ENCODE measurements around the gene ZNF202. TPM values are rescaled to one million over a fixed set of nuclear protein-coding genes. Genes with fewer than 3 reads are reported as not detected.
"Not testable (repeated sequence)": the region's sequence is repeated elsewhere in the genome, so short reads cannot be mapped to it uniquely, and the experiment has no call there.

Gene ZNF202
- total RNA-seq, result 1 to 10 TPM; 4.5 to 5.2 TPM
- long read RNA-seq, partial matches to known transcripts, result 2 of 8 reads
- long read RNA-seq, other reads (novel, unspliced or antisense), result 5 of 8 reads

DNA sequence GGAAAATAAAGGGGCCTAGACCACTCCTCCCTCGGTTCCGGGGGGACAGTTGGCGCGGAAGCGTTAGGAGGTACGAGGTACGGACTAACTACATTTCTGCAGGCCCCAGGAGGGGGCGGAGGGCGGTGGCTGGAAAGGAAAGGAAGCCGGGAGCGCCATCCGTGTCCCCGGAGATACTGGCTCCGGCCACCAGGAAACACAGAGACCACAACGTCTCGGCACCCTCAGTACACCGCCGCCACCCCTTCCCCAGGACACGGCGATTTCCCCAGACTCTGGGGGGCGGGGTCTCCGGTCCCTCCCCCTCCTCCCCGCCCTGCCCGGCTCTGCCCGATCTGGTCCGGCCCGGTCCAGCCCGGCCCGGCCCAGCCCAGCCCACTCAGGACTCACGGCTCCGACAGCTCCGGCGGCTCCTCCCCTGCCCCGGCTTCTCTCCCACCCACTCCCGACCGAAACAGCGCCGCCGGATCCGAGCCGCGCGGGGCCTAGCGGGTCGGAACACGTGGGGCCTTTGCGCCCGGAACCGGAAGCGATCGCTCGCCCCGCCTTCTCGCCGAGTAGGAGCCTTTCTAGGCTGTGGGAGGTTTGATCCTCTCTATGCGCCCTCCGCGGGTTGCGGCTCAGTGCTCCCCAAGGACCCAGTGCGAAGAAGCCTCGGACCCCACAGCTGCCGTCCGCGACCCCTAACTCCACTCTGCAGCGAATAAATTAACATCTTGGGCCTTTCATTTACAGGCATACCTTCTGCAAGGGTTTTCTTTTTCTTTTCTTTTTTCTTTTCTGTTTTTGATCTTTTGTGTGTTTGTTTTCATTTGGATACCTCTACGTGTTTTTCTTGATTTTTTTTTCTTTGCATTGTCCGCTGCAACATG, at the start of gene ZNF202:
Gene ZNF202, minus strand, starts transcription at position 502 of the 872 bp plus-strand sequence. CDS start 10,772 bp downstream, outside the sequence.
- ATAC-seq (peak; percentile 99), DNase-seq (peak; percentile 95)
- intact Hi-C loops (cut with DNase I), result no loop called here

DNA sequence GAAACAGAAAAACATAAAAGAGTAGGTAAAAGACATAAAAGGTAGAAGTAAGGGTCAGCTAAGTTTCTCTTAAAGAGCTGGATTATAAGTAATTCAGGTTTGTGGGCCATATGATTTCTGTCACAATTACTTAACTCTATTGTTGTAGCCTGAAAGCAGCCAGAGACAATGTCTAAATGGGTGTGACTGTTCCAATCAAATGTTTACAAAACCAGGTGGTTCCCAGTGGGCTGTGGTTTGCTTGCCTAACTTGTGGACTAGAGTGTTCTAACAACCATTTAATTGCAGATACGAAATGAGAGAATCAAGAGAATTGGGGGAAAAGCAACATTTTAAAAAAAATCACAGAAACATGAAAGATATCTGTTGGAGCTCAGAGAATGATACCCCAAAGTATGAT, 42.1 kb upstream of the ZNF202 start:
- ATAC-seq (no peak), DNase-seq (no peak)
- intact Hi-C loops (cut with DNase I), result no loop called here

- ATAC-seq, result no peak
These were observed 37.1 kb upstream of the ZNF202 start for GRCh38 chr11:123778511-123778910.

GRCh38 chr11:123775715-123776549, 34.5 kb upstream of the ZNF202 start:
- intact Hi-C loops (cut with DNase I), result no loop called here
- no peak for ATAC-seq

More at GRCh38 chr11:123778511-123778910, 37.1 kb upstream of the ZNF202 start:
- intact Hi-C loops (cut with DNase I), result no loop called here
- DNase-seq, result no peak

GRCh38 chr11:123775289-123775688, 33.8 kb upstream of the ZNF202 start:
- DNase-seq, result no peak
- ATAC-seq, result no peak
- intact Hi-C loops (cut with DNase I), result no loop called here

More at GRCh38 chr11:123775715-123776549, 34.5 kb upstream of the ZNF202 start:
- DNase-seq, result no peak

DNA sequence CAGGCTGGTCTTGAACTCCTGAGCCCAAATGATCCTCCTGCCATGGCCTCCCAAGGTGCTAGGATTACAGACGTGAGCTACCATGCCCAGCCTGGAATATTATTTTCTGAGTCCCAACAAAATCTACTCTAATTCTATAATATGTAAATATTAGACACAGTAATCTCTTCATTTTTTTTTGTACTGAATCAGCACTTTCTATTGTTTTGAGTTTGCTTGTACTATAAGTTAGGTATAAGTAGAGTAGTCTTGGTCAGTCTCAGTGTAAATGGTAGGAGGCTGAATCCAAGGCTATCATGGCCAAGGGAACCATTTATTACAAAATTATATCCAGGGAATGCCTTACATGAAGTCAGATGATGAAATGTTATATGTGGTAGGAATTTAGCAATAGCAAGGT, 32.5 kb upstream of the ZNF202 start:
- DNase-seq (no peak), ATAC-seq (no peak)
- intact Hi-C loops (cut with DNase I), result no loop called here

- ATAC-seq (no peak), DNase-seq (no peak)
- intact Hi-C loops (cut with DNase I), result no loop called here
These were observed 31.6 kb upstream of the ZNF202 start for GRCh38 chr11:123773026-123773425.

GRCh38 chr11:123771664-123772063, 30.2 kb upstream of the ZNF202 start:
- intact Hi-C loops (cut with DNase I), result no loop called here
- ATAC-seq (no peak), DNase-seq (no peak)

GRCh38 chr11:123770712-123771111, 29.3 kb upstream of the ZNF202 start:
- DNase-seq (no peak), ATAC-seq (no peak)
- intact Hi-C loops (cut with DNase I), result no loop called here

DNA sequence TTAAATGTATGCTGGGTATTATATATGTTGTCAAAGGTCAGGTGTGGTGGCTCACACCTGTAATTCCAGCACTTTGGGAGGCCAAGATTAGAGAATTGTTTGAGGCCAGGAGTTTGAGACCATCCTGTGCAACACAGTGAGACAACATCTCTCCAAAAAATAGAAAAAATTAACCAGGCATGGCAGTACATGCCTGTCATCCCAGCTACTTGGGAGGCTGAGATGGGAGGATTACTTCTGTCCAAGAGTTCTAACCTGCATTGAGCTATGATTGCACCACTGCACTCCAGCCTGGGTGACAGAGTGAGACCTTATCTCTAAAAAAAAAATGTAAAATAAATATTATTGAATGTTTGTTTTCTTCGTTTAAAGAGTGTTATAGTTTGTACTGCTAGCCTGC, 24.1 kb upstream of the ZNF202 start:
- DNase-seq, result no peak
- no peak for ATAC-seq
- intact Hi-C loops (cut with DNase I), result no loop called here

GRCh38 chr11:123762422-123762821, 21.0 kb upstream of the ZNF202 start:
- ATAC-seq (no peak), DNase-seq (no peak)
- intact Hi-C loops (cut with DNase I), result no loop called here

- no peak for DNase-seq
- no peak for ATAC-seq
- intact Hi-C loops (cut with DNase I), result no loop called here
These were observed 19.4 kb upstream of the ZNF202 start for GRCh38 chr11:123760894-123761293.

DNA sequence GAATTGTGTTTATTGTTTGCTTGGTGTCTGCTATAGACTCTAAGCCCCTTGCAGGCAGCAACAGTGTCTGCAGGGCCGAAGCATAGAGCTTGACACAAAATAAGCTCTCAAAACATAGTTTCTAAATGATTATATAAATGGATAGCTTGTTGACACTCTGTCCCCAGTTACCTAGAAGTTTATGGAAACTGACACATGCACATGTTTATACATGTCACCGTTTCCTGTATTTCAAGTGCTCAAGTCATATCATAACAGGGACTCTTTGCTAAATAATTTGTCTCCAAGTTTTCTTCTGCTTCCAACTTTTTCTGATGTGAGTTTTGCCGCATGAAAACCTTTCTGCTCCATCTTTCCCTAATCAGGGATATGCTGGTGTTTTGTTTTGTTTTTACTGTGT, 16.5 kb upstream of the ZNF202 start:
- DNase-seq (no peak), ATAC-seq (no peak)
- intact Hi-C loops (cut with DNase I), result no loop called here

- intact Hi-C loops (cut with DNase I), result no loop called here
- DNase-seq (no peak), ATAC-seq (no peak)
These were observed 14.4 kb upstream of the ZNF202 start for GRCh38 chr11:123755813-123756212.

DNA sequence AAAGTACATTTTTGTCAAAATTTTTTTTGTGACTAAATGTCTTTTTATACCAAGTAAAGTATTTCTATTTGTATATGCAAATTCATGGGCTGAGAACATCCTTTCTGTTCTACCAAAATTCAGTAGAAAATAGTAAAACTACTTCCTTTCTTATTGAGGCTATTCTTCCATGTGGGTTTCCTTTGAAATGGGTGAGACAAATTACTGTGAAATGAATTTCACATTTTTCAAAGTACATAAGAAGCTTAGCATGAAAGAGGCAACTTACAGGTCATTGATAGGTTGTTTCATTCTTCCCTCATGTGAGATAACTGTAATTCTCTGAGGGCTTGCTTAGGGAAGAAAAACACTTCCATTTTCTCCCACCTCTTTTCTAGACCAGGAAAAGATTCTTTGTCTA, 13.9 kb upstream of the ZNF202 start:
- intact Hi-C loops (cut with DNase I), result no loop called here
- DNase-seq (no peak), ATAC-seq (no peak)

DNA sequence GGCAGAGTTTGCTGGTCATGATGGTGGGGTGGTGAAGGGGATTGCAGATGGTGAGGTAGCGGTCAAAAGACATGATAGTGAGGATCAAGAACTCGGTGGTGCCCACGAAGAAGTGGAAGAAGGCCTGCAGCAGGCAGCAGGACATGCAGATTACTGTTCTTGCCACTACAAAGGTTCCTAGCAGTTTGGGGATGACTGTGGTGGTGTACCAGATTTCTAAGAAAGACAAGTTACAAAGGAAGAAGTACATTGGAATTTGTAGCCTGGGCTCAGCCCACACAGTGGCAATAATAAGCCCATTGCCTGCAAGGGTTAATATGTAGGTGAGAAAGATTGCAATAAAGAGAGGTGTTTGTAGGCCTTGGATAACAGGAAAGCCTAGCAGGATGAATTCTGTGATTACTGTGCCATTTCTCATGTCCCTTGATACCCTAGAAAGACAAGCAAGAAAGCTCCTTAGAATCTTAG, 12.7 kb upstream of the ZNF202 start, which contains the start of gene OR6X1:
Gene OR6X1, minus strand, starts transcription at position 418 of the 468 bp plus-strand sequence. Its CDS starts 0 bp downstream, at position 418.
- intact Hi-C loops (cut with DNase I), result no loop called here
- no peak for ATAC-seq
- DNase-seq, result no peak

DNA sequence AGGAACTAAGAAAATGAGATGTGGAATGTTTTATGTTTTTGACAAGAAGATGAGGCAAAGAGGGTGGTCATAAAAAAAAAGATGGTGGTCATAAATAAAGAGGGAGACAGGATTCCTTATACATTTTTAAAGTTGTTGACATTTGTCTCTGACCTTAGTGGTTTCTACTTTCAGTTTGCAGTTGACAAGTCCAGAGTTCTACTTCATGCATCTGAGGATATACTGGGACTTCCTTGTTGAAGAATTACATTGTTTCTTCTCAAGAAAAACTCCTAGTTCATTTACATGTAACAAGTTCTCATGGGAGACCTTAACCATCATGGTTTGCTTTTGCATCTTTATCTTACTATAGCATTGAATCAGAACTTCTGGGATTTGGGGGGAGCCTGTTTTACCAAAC, 11.7 kb upstream of the ZNF202 start:
- ATAC-seq (no peak), DNase-seq (no peak)
- intact Hi-C loops (cut with DNase I), result no loop called here

DNA sequence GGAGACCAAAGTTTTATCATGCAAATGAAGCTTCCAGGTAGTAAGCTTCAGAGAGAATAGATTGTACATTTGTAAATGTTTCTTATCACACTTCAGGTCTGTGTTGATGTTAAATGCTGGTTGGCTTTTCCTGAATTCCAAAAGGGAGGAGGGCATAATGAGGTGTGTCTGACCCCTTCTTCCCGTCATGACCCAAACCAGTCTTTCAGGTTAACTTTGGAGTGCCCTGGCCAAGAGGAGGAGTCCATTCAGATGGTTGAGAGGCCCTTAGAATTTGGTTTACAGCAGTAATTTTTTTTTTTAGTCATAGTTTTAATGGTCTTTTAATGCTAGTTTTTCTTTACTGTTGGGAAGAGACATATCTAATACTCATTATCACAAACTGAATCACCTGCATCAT, 10.3 kb upstream of the ZNF202 start:
- intact Hi-C loops (cut with DNase I), result no loop called here
- DNase-seq, result no peak
- ATAC-seq, result no peak

DNA sequence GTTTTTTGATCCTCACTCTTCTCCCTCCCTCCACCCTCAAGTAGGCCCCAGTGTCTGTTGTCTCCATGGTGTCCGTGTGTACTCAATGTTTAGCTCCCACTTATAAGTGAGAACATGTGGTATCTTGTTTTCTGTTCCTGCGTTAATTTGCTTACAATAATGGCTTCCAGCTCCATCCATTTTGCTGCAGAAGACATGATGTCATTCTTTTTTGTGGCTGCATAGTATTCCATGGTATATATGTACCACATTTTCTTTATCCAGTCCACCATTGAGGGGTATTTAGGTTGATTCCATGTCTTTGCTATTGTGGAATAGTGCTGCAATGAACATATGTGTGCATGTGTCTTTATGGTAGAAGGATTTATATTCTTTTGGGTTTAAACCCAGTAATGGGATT, 6.9 kb upstream of the ZNF202 start:
- ATAC-seq; intact Hi-C loops (cut with DNase I); DNase-seq: not testable (repeated sequence)

All from left cardiac atrium (tissue), 4 donors.